Right cardiac atrium (tissue), 5 donors: ENCODE measurements around the gene ZMYM2. TPM values are rescaled to one million over a fixed set of nuclear protein-coding genes. Genes with fewer than 3 reads are reported as not detected.

ENCODE experiments used
- ATAC-seq, 2 donors: fragments of 200-7000 bp; cut with Tn5 transposase; one replicate each; pipeline versions ENCODE4 v1.8.0 to v1.9.1; 2020; ENCODE audit warnings: moderate library complexity in 2 of 2, mild to moderate bottlenecking in 1 of 2
- DNase-seq, 3 donors: peaks; one replicate each; pipeline ENCODE4 v3.0.0-alpha.2; 2020
- H3K27ac ChIP-seq: one replicate; pipeline ENCODE4 v1.5.1; 2013; ENCODE audit warnings: mild to moderate bottlenecking, low read length, control low read depth, moderate library complexity
- H3K27me3 ChIP-seq: one replicate; pipeline ENCODE4 v1.6.1; 2013; ENCODE audit not compliant: control insufficient read depth, insufficient read depth
- H3K4me1 ChIP-seq: one replicate; pipeline ENCODE4 v1.6.1; 2013; ENCODE audit warnings: low read length; ENCODE audit not compliant: control insufficient read depth, insufficient read depth
- H3K4me3 ChIP-seq: one replicate; pipeline ENCODE4 v1.5.1; 2013; ENCODE audit warnings: low read length, control low read depth
- H3K9me3 ChIP-seq: one replicate; pipeline ENCODE4 v1.6.1; 2013; ENCODE audit warnings: low read length; ENCODE audit not compliant: control insufficient read depth
- WGBS: extraction: QIAGEN DNeasy Blood & Tissue Kit; methylation state at CpG from one replicate; pipeline ENCODE4 v1.1.7; 2013; 5-methylcytosine and 5-hydroxymethylcytosine counted together
- intact Hi-C, 4 donors: fragments of 100-400 bp; cut with DNase I; formaldehyde crosslinking; loops; one replicate each; pipeline versions ENCODE4 v1.11.0 to v1.14.0; 2022 to 2023
- polyA plus RNA-seq: library from polyadenylated mRNA; stranded (reverse); fragments of 200-250 nt; gene quantifications from one replicate; pipeline ENCODE4 v1.2.3, GENCODE V29; 2013
- total RNA-seq, 4 donors: library from RNA; stranded (reverse); fragmentation: NEBNext Ultra II Directional; extraction: Animal tissue kit (Norgen Biotek cat#: 25700); gene quantifications; one replicate each; pipeline ENCODE4 v1.2.1, GENCODE V29; 2021
- donor health status: healthy with polysubstance abuse.
- donor health status: DM: no; HTN: yes; CAD: no.
- donor health status: DM: no; HTN: no; CAD: no.
- donor health status: DM: no; HTN: yes; CAD: no; lungs with severe emphysema.
- donor health status: DM: yes; HTN: yes; CAD: no.

ZMYM2 gene
- total and polyA plus RNA-seq, 5 donors = 17.2 to 71.4 (median 56.3) TPM

GRCh38 chr13:20106742-20107141, 148.2 kb downstream of the ZMYM2 start:
- DNase-seq (no peak), ATAC-seq (no peak)
- WGBS = 7% methylated on average over 4 of the region's 4 CpGs
- no peak overlapping the region for H3K27ac ChIP-seq
- no peaks in the 10 kb centered on the region for H3K9me3 ChIP-seq
- intact Hi-C loops = no loop called here
- H3K4me1 ChIP-seq = peaks cover under 1% of the 10 kb centered on the region
- no peak overlapping the region for H3K4me3 ChIP-seq
- H3K27me3 ChIP-seq = no peaks in the 10 kb centered on the region

DNA sequence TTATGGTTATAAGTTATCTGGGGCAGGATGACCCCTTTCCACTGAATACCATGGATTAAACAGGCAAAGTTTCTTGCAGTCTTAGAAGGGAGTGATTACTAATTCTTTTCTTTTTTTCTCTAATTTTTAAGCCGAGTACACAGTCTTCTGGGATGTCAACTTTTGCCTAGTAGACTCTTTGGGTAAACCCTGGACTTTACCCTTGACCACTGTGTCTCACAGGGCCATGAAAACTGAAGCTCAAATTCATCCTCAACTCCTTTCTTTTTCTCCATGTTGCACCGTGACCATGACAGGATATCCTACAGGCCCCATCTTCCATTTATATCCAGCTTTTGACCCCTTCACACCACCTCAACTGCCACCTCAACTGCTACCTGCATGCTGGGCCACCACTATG, 150.5 kb downstream of the ZMYM2 start:
- Histone ChIP-seq H3K4me1 (no peaks in the 10 kb centered on the region), H3K4me3 (no peak overlapping the region), H3K27ac (no peak overlapping the region), H3K9me3 (no peaks in the 10 kb centered on the region), H3K27me3 (no peaks in the 10 kb centered on the region)
- ATAC-seq (no peak), DNase-seq (no peak)
- 85% methylated on average over 2 of the region's 2 CpGs for WGBS
- intact Hi-C loops = no loop called here

GRCh38 chr13:20114066-20114610, 155.6 kb downstream of the ZMYM2 start:
- Histone ChIP-seq H3K4me1 (no peaks in the 10 kb centered on the region), H3K4me3 (no peak overlapping the region), H3K27me3 (no peaks in the 10 kb centered on the region), H3K9me3 (no peaks in the 10 kb centered on the region), H3K27ac (no peak overlapping the region)
- 89% methylated on average over 10 of the region's 10 CpGs for WGBS
- intact Hi-C loops = no loop called here
- ATAC-seq (no peak), DNase-seq (no peak)

DNA sequence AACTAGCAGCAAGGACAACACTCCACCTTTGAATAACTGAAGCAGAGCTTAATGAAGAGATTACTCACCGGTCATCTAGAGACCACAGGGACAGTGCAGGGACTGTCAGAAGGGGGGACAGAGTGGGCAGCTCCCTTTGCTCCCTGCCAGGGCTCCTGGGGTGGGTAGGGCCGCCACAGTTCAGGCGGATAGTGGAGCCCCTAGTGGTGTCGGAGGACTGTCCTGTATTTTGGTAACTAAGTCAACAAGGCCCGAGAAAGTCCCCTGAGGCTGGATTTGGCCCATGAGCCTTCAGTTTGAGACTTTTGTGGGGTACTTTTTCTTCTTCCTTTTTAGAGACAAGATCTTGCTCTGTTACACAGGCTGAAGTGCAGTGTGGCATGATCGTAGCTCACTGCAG, 157.7 kb downstream of the ZMYM2 start:
- no peak for DNase-seq
- H3K27ac ChIP-seq = no peak overlapping the region
- intact Hi-C loops = no loop called here
- H3K9me3 ChIP-seq = no peaks in the 10 kb centered on the region
- peaks cover 3% of the 10 kb centered on the region for H3K4me1 ChIP-seq
- H3K27me3 ChIP-seq = no peaks in the 10 kb centered on the region
- no peak overlapping the region for H3K4me3 ChIP-seq
- 85% methylated on average over 6 of the region's 6 CpGs for WGBS
- no peak for ATAC-seq

DNA sequence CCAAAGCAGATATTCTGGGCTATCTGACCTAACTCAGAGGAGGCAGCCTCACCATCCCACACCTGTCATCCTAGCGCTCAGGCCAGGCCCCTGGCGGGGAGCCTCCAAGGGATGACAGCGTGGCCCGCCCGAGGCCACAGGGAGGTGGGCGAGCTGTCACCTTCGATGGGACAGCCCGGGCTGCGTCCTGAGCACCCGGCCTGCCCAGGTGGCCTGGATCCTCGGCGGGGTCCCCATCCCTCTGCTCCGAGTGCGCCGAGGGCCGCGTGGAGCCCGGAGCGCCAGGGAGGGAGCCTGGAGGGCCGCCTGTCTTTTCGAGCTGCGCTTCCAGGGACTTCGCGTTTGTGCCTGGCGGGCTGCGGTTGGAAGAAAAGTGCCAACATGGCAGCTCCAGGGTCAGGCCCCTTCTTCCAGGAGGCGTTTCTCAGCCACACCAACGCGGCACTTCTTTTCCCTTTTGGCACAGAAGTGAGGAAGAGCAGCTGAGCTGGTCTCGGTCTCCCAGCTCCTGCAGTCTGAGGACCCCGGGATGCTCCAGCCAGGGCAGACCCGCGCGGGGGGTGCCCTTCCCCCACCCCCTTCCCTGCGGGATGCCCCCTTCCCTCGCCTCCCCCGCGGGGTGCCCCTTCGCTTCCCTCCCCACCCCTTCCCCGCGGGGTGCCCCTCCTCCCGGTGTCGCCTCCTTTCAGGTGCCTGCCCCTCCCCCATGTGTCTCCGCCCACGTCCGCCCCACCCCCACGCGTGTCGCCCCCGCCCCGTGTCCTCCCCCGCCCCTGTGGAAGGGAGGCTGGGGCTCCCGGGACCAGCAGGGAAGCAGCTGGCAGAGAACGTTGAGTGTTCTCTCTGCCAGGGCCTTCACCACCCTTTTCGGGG, 160.0 kb downstream of the ZMYM2 start:
- no peaks in the 10 kb centered on the region for H3K27me3 ChIP-seq
- intact Hi-C loops = no loop called here
- peak; percentile 65 to 90 (median 83) for DNase-seq
- 1% methylated on average over 54 of the region's 55 CpGs for WGBS
- H3K9me3 ChIP-seq = no peaks in the 10 kb centered on the region
- peak overlapping the region; percentile 91 for H3K4me3 ChIP-seq
- peak overlapping the region; percentile 98 for H3K27ac ChIP-seq
- ATAC-seq = peak; percentile 84 to 85
- peaks cover 3% of the 10 kb centered on the region for H3K4me1 ChIP-seq

GRCh38 chr13:20119960-20120359, 161.4 kb downstream of the ZMYM2 start:
- WGBS = 76% methylated on average over 3 of the region's 3 CpGs

DNA sequence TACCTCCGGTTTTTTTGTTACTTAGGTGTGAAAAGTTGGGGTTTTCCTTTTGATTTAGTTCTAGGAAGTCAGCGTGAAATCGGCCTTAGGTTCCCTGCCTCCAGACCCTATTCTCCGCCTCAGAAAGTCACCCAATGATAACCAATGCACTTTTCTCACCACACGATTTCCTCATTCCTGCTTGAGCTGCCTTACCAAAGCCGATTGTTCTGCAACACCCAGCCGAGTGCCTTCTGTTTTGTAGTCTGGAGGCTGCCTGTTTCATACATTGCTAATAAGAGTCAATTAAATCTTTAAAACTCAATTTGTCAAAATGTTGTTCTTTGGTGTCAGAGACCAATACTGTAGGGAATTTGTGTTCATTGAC, 162.6 kb downstream of the ZMYM2 start:
- DNase-seq (no peak), ATAC-seq (no peak)
- Histone ChIP-seq H3K4me1 (peaks cover 3% of the 10 kb centered on the region), H3K27me3 (no peaks in the 10 kb centered on the region), H3K27ac (no peak overlapping the region), H3K9me3 (no peaks in the 10 kb centered on the region), H3K4me3 (no peak overlapping the region)
- intact Hi-C loops = no loop called here
- 56% methylated on average over 7 of the region's 7 CpGs for WGBS

More at GRCh38 chr13:20119960-20120359, 161.4 kb downstream of the ZMYM2 start:
- ATAC-seq (no peak), DNase-seq (no peak)
- Histone ChIP-seq H3K4me1 (peaks cover 3% of the 10 kb centered on the region), H3K9me3 (no peaks in the 10 kb centered on the region), H3K4me3 (peak overlapping the region; percentile 29), H3K27ac (peak overlapping the region; percentile 30), H3K27me3 (no peaks in the 10 kb centered on the region)
- intact Hi-C loops = no loop called here

- intact Hi-C loops = no loop called here
- ATAC-seq (no peak), DNase-seq (no peak)
- Histone ChIP-seq H3K9me3 (no peaks in the 10 kb centered on the region), H3K4me1 (peaks cover 3% of the 10 kb centered on the region), H3K4me3 (no peak overlapping the region), H3K27me3 (no peaks in the 10 kb centered on the region), H3K27ac (no peak overlapping the region)
- WGBS = 61% methylated on average over 1 of the region's 1 CpG
These were observed 165.8 kb downstream of the ZMYM2 start for GRCh38 chr13:20124303-20124702.

DNA sequence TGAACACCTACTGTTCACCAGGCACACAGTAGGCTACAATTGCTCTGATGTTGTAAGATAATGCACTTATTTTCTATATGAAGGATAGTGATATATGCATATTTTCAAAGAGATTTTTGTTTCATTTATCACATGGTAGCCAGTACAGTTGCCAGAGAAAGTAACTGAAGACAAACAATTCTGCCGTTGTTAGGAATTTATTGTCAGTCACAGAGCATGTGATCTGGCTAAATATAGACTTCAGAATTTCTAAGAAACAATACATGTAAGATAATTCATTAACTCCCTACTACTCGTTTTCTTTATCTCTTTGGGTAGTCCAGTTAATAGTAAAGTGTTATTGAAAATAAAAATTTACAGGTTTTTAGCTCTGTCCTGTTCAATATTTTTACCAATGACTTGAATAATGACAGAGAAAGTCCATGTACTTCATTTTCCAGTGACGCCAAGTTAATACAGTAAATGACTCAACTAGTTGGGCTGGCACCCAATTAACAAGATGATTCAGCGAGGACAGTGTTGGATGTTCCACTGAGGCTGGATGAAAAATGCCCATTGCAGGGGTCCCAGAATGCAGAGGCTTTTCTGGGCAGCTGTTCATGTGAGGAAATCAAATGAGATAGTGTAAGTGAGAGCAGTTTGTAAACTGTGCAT, 166.7 kb downstream of the ZMYM2 start:
- Histone ChIP-seq H3K4me3 (no peak overlapping the region), H3K27ac (peak overlapping the region; percentile 81), H3K4me1 (no peaks in the 10 kb centered on the region), H3K9me3 (no peaks in the 10 kb centered on the region), H3K27me3 (no peaks in the 10 kb centered on the region)
- intact Hi-C loops = loop anchor here in 1 of 4 donors (5.0 kb wide), 1 partner anchor 37 kb away; the partner anchor contains the start of gene GJA3
- DNase-seq (no peak), ATAC-seq (no peak)
- WGBS = 14% methylated on average over 4 of the region's 4 CpGs

- no peak for DNase-seq
- no peaks in the 10 kb centered on the region for H3K27me3 ChIP-seq
- H3K4me3 ChIP-seq = no peak overlapping the region
- no peaks in the 10 kb centered on the region for H3K4me1 ChIP-seq
- intact Hi-C loops = loop anchor here in 1 of 4 donors (5.0 kb wide), 1 partner anchor 37 kb away; the partner anchor contains the start of gene GJA3
- peak overlapping the region; percentile 81 for H3K27ac ChIP-seq
- H3K9me3 ChIP-seq = no peaks in the 10 kb centered on the region
- ATAC-seq = no peak
- WGBS = 47% methylated on average over 4 of the region's 4 CpGs
These were observed 167.2 kb downstream of the ZMYM2 start for GRCh38 chr13:20125783-20126165.
